HG02571 (cell line): ENCODE measurements around the gene EIF2S1.
"Not testable (repeated sequence)": the region's sequence is repeated elsewhere in the genome, so short reads cannot be mapped to it uniquely, and the experiment has no call there.

Experiments used
- ATAC-seq: cut with Tn5 transposase; IDR thresholded peaks from one replicate; pipeline ENCODE4 v1.9.1; 2021; ENCODE audit warnings: mild to moderate bottlenecking, moderate library complexity; ENCODE audit not compliant: unreplicated experiment

The EIF2S1 gene

DNA sequence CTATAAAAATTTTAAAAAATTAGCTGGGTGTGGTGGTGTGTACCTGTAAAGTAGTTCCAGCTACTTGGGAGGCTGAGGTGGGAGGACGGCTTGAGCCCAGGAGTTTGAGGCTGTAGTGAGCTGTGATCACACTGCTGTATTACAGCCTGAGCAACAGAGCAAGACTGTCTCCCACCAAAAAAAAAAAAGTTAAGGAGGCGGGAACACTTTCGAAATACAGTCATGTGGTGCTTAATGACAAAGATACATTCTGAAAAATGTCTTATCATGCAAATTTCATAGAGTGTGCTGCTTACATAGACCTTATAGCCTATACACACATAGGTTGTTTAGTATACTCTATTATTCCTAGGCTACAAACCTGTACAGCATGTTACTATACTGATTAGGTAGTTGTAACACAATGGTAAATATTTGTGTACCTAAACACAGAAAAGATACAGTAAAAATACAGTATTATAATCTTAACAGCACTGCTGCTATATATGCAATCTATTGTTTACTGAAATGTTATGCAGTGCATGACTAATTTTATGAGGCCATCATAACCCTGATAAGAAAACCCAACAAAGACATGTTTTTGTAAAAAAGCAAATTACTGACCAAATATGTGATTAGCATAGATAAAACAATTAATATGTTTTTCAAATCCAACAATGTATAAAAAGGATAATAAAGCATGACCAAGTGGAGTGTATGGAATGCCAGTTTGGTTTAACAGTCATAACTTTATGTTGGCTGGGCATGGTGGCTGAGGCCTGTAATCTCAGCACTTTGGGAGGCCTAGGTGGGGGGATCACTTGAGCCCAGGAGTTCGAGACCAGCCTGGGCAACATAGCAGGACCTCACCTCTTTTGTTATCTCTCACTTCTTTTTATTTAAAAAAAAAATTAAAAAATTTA, 11.4 kb downstream of the EIF2S1 start:
- no peak for ATAC-seq

DNA sequence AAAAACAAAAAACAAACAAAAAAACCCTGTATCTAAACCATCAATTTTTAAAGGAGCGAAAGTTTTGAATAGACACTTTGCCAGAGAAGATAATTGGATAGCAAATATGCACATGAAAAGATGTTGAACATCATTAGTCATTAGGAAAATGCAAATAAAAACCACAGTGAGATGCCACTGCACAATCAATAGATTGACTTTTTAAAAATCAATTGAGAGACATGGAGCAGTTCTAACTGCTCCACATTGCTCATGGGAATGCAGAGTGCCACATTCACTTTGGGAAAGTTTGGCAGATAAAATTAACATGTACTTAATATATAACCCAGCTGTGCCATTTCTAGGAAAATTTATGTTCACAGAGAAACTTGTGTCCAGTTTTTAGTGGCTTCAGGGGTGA, 12.7 kb downstream of the EIF2S1 start:
- no peak for ATAC-seq

DNA sequence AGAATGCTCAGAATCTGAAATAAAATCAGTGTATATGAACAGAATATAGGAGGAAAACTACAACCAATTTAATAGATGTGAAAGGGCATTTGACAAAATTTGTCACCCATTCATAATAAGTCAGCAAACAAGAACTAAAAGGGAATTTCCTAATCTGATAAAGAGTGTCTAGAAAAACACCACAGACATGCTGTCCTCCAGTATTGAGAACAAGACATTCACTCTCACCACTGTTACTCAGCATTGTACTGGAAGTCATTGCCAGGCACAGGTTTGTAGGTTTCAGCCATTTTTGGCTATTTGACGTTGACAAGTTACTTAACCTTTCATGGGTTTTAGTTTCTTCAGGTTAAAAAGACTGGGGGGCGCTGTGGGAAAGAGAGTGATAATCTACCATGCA, 13.2 kb downstream of the EIF2S1 start:
- ATAC-seq = no peak

DNA sequence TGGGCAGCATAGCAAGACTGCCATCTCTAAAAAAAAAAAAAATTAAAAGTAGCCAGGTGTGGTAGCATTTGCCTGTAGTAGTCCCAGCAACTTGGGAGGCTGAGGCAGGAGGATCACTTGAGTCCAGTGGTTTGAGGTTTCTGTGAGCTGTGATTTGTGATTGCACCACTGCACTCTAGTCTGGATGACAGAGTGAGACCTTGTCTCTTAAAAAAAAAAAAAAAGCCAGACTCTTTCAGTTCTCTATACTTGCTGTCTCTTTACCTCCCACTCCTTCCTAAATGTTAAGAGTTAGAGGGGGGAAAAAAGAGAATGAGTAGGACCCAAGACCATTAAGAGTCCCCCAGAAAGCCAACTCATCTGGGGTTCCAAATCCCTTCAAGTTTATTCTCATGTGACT, 17.8 kb downstream of the EIF2S1 start:
- no peak for ATAC-seq

DNA sequence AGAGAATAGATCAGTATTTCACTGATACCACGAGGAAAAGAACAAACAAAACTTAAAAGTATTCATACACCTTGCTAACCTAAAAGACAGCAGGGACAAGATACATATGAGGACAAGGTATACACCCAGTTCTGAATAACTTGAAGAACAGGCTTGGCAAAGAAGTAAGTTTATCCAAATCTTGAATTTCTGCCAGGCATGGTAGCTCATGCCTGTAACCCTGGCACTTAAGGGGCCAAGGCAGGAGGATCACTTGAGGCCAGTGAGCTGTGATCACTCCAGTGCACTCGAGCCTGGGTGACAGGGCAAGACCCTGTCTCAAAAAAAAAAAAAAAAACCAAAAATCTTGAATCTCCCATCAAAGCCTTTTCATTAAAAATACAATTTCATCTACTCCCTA, 25.0 kb downstream of the EIF2S1 start:
- no peak for ATAC-seq

DNA sequence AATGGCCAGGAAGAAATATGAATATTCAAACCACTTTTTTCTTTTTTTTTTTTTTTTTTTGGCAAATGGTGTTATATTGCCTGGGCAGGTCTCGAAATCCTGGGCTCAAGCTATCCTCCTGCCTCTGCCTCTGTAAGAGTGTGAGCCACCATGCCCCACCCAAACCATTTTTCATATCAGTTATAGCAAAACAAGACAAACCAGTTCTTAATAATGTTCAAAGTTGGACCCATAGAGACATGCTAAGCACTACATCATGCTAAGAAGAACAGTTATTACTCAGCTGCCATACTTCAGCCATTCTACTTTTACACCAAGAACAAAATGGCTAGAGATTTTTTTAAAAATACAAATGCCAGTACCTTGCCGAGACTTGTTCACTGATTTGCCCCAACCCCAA, 25.5 kb downstream of the EIF2S1 start:
- no peak for ATAC-seq

DNA sequence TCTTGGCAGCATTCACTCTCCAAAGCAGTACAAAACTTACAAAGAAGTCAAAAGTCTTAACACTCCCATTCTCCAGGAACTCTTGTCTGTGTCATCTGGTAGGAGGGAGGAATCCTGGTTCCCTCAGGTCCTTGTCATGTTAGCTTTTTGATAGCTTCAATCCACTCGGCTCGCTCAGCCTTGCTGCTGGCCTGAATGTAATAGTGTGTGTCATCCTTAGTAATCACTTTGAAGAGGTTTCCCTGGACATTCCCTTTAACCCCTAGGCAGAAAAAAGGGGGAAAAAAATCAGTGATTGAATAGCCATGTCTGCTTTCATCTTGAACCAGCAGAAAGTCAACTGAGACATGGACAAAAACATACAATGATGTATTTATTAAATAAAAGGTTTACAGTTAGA, 27.1 kb downstream of the EIF2S1 start:
- no peak for ATAC-seq

DNA sequence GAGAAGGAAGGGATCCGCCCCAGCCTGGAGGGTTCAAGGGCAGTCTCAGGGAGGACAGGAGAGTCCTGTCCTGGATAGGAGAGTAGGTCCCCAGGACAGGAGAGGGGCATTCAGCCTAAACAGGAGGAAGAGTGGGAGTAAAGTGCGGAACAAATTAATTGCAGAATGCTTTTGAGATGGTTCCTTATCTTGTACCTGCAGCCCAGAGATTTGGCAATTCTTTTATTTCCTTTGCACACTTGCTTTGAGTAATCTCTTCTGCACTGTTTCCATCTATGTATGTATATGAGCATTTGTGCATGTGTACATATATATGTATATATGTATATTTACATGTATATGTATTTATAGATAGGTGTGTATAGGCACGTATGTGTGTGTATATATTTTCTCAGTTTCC, 29.1 kb downstream of the EIF2S1 start:
- no peak for ATAC-seq

DNA sequence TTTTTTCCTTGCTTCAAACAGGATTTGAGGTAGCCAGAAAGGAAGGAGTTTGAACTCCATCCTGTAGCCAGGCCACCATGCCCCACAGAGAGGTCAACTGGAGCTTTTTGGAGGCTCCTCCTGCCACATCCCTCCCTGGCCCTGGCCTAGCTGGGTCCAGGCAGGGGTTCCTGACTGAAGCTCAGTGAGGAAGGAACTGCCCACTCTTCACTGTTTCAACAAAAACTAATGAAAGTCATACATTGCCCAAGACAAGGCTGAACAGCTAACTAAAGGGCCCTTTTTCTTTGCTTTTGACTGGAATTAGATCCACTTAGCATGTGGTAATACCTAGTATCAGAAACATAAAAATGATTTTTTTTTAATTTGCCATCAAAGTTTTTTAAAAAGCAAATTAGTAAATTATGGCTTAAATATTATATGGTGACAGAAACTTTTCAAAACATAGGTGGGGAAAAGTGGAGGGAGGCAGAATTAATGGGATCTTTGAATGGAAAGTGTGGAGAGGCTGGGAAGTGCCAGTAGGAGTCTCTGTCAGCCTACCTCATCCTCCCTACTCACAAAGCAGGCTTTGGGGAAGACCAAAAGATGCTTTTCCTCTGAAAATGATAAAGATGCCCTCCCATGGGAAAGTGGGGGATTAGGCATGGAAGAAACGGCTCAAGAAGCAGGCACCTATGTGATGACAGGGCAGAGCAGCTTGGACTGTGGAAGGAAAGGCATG, 29.8 kb downstream of the EIF2S1 start:
- no peak for ATAC-seq

DNA sequence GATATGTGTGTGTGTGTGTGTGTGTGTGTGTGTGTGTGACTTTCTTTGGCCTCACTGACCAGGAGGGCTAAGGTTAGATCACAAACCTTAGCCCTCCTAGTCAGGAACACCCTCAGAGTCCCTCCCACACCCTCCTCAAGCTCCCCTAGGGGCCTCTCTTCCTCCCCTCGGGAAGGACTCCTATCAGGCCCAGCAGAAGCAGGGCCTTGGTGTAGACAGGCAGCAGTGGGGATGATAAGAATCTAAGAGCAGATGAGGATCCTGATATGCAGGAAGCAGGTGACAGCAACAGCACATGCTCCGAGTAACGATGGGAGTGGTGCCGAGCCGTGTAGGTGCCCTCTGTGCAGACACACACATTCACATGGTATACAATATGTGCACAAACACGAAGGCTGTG, 31.1 kb downstream of the EIF2S1 start:
- no peak for ATAC-seq

DNA sequence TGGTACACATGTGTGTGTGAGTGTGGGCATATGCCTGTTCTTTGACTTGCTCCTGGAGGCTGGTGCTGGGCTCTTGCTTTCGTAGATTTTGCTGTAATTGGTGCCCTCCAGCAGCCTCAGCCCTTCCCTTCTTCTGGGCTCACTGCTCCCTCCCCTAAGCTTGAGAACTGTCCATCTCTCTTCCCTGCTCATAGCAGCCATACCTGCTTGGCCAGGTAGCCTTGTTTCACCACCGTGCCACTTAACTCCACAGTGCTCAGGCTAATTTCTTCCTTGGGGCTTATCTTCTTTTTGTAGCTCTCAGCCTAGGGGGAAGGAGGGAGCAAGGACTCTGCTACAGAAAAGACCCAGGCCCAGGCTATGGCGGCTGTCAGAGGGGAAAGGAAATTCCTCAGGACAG, 32.0 kb downstream of the EIF2S1 start:
- ATAC-seq = no peak

DNA sequence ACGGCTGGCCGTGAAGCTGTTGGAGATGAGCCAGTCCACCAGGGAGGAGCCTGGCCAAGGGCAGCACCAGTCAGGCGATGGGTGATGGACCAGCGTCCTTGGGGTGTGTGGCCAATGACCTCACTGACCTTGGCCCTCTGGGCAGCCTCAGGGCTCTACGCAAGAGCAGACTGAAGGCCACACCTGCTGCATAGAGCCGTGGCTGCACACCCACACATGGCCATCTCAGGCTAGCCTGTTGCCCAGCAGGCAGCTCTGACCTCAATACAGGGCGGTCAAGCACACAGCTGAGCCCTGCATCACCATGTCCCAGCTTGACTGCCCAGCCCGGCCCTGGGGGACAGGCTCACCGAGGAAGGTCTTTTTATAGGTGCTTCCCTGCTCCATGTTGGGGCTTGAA, 32.7 kb downstream of the EIF2S1 start:
- ATAC-seq = no peak

DNA sequence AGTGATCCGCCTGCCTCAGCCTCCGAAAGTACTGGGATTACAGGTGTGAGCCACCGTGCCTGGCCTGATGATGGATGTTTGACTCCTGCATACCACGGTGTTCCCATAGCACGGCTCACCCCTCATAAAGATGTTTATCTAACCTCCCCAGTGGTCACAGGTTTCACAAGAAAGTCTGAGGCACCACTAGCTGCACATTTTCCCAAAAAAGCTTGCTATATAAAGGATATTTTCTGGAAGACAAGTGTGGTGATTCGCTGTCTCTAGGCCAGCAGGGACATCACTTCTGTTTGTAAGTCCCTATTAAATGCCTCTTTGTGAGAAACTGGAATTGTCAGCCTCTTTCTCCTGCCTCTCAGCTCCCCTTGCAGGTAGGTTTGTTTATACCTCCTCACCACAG, 33.6 kb downstream of the EIF2S1 start:
- no peak for ATAC-seq

DNA sequence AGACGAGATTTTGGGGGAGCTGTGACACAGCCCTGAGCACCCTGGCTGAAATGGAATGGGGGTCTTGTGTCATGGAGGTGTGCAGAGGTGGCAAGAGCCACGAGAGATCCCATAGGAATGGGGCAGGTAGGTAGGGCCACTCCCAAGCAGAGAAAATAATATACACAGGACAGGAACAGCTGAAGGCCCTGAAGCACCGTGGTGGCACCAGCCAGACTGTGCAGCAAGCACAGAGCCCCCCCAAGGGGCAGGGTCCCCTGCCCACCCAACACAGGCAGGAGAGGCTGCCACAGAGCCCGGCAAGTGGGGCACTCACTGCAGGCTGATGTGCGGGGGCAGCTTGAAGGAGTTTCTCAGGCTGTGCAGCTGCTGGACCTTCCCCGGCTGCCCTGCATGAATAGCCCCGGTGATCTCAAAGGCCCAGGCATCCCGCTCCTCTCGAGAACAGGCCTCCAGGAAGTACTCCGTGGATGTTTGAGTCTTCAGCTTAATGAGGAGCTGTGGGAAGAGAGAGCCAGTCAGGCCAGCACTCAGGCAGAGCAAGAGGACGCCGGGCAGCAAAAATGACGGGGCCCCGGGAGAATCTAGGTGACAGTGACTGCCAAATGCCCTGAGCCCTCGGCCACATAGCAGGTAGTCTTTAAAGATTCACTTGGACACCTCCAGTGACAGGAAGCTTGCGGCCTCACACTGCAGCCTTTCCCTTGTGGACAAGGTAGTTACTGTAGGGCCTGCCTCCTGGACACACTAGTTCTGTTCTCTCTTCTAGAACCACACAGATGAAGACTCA, 35.2 kb downstream of the EIF2S1 start:
- ATAC-seq = no peak

DNA sequence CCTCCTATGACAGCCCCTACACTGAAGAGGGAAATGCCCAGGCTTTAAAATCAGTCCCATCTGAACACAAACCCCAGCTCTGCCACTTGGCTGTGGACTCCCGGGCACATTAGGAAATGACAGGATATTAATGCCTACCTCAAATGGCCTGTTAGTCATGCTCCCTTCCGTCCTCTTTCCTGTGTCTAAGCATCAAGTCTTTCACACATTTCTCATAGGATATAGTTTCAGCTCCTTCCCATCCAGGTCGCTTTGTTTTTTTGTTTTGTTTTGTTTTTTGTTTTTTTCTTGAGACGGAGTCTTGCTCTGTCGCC, 35.7 kb downstream of the EIF2S1 start:
- no peak for ATAC-seq

DNA sequence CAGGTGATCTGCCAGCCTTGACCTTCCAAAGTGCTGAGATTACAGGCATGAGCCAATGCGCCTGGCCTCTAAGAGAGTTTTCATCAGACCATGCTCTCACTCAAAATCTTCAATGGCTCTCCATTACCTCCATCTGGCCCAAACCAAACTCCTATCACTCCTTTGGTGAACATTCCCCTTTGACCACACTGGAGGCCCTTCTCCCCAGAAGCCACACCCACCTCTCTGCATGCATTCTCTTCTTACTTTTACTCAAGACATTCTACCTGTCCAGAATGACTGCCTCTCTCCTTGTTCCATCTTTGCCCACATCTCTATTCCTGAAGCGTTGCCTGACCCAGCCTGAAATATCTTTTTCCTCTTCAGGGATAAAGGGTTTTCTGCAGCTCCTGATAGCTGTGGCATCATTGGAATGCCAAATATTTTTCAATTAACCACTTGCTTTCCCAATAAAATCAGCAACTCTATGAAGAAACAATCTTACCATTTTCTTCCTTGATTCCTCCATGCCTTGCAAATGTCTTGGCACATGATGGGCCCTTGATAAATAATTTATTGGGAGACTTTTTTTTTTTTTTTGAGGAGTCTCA, 36.3 kb downstream of the EIF2S1 start:
- no peak for ATAC-seq

DNA sequence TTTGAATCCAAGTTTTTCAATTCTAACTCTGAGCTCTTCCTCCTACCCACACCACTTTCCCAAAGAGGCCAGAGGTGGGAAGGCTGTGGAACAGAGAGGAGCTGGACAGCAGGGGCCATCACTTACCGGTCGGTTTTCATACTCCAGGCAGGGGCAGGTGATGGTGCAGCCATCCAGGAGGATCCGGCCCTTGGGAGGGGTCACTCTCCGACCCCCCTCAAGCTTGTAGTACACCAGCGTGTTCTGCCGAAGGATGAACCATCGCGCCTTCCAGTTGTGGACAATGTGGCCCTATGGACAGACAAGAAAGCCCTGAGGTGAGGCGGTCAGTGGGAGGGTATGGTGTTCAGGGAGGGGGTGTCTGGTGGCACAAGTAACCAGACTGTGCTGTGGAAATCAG, 37.4 kb downstream of the EIF2S1 start:
- no peak for ATAC-seq

DNA sequence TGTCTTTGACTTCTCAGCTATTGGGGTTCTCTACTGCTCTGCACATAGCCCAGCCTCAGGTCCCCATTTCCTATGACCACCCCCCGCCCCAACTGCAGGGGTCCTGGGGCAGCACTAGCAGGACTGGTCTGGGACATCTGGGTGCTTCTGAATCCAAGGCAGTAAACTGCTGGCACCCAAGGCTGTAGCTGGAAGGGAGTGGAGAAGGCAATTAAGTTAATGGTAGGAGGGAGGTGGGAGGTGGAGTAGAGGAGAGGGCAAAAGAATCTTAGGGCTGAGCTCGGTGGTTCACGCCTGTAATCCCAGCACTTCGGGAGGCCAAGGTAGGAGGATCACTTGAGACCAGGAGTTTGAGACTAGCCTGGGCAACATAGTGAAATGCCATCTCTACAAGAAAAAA, 40.3 kb downstream of the EIF2S1 start:
- no peak for ATAC-seq

DNA sequence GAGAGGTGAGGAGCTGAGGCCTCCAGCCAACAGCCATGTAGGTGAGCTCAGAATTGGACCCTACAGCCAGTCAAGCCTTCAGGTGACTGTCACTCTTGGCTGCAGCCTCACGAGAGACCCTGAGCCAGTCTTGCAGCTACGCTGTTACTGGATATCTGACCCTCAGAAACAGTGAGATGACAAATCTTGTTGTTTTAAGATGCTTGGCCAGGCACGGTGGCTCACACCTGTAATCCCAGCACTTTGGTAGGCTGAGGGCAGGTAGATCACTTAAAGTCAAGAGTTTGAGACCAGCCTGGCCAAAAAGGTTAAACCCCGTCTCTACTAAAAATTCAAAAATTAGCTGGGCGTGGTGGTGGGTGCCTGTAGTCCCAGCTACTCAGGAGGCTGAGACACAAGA, 45.6 kb downstream of the EIF2S1 start:
- ATAC-seq = no peak

DNA sequence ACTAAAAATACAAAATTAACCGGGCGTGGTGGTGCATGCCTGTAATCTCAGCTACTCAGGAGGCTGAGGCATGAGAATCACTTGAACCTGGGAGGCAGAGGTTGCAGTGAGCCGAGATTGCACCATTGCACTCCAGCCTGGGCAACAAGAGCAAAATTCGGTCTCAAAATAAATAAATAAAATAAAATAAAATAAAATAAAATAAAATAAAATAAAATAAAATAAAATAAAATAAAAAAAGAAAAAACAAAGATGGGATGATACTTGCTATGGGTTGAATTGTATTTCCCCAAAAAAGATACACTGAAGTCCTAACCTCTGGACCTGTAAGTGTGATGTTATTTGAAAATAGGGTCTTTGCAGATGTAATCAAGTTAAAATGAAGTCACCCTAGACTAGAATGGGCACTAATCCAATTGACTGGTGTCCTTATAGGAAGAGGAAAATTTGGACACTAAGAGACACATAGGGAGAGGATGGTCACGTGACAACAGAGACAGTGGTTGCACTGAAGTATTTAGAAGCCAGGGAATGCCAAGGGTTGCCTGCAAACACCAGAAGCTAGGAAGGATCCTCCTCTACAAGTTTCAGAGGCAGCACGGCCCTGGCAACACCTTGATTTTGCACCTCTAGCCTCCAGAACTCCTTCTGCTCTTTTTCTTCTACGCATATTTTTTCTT, 48.1 kb downstream of the EIF2S1 start:
- not testable (repeated sequence) for ATAC-seq

DNA sequence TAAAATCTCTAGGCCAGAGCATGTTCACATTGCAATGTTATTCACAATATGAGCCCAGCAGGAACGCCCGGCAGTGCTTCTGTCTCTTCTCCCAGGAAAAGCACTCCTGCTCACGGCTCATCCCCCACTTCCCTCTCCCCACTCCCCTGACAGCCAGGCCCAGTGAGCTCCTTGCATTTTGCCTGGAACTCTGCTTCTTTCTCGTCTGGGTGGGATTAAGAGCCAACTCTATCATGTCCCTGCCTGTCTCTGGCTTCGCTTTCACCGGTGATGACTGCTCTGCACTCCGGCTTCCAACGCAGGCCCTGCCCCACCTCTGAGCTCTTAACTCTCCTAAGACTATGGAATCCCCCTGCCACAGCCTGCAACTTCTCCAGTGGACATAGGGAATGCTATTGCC, 49.3 kb downstream of the EIF2S1 start:
- ATAC-seq = no peak
